ENCODE data around the gene CYP2C8. TPM values are rescaled to one million over a fixed set of nuclear protein-coding genes. Genes with fewer than 3 reads are reported as not detected.

Gene CYP2C8
- polyA plus RNA-seq, 1 donor from 2014 or later = 5.1 TPM

GRCh38 chr10:94989192-94989591 is 80.1 kb downstream of the CYP2C8 start:
- no peak for TF ChIP-seq MXI1 (conservative IDR thresholded peaks at IDR 0.05; ENCODE audit: poor library complexity, severe bottlenecking)
- no peak for TF ChIP-seq TAF1 (IDR thresholded peaks at IDR 0.05; ENCODE audit: low read depth)
- TF ChIP-seq, protein P1, sequence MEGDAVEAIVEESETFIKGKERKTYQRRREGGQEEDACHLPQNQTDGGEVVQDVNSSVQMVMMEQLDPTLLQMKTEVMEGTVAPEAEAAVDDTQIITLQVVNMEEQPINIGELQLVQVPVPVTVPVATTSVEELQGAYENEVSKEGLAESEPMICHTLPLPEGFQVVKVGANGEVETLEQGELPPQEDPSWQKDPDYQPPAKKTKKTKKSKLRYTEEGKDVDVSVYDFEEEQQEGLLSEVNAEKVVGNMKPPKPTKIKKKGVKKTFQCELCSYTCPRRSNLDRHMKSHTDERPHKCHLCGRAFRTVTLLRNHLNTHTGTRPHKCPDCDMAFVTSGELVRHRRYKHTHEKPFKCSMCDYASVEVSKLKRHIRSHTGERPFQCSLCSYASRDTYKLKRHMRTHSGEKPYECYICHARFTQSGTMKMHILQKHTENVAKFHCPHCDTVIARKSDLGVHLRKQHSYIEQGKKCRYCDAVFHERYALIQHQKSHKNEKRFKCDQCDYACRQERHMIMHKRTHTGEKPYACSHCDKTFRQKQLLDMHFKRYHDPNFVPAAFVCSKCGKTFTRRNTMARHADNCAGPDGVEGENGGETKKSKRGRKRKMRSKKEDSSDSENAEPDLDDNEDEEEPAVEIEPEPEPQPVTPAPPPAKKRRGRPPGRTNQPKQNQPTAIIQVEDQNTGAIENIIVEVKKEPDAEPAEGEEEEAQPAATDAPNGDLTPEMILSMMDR (IDR thresholded peaks at IDR 0.05; ENCODE audit: poor library complexity, severe bottlenecking) = no peak
- no peak for TF ChIP-seq POLR2AphosphoS5 (IDR thresholded peaks at IDR 0.05)
- no peak for TF ChIP-seq EP300 (conservative IDR thresholded peaks at IDR 0.05; ENCODE audit: poor library complexity, severe bottlenecking)
- TF ChIP-seq, protein P2, sequence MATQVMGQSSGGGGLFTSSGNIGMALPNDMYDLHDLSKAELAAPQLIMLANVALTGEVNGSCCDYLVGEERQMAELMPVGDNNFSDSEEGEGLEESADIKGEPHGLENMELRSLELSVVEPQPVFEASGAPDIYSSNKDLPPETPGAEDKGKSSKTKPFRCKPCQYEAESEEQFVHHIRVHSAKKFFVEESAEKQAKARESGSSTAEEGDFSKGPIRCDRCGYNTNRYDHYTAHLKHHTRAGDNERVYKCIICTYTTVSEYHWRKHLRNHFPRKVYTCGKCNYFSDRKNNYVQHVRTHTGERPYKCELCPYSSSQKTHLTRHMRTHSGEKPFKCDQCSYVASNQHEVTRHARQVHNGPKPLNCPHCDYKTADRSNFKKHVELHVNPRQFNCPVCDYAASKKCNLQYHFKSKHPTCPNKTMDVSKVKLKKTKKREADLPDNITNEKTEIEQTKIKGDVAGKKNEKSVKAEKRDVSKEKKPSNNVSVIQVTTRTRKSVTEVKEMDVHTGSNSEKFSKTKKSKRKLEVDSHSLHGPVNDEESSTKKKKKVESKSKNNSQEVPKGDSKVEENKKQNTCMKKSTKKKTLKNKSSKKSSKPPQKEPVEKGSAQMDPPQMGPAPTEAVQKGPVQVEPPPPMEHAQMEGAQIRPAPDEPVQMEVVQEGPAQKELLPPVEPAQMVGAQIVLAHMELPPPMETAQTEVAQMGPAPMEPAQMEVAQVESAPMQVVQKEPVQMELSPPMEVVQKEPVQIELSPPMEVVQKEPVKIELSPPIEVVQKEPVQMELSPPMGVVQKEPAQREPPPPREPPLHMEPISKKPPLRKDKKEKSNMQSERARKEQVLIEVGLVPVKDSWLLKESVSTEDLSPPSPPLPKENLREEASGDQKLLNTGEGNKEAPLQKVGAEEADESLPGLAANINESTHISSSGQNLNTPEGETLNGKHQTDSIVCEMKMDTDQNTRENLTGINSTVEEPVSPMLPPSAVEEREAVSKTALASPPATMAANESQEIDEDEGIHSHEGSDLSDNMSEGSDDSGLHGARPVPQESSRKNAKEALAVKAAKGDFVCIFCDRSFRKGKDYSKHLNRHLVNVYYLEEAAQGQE (IDR thresholded peaks at IDR 0.05; ENCODE audit: borderline replicate concordance) = no peak
- no peak for TF ChIP-seq RAD21 (conservative IDR thresholded peaks at IDR 0.05)
- TF ChIP-seq SMC3 (conservative IDR thresholded peaks at IDR 0.05; ENCODE audit: poor library complexity) = no peak
- no peak for TF ChIP-seq EZH2 (IDR thresholded peaks at IDR 0.05; ENCODE audit: borderline replicate concordance, insufficient read depth, low read length, poor library complexity, severe bottlenecking)
- H3K4me3 ChIP-seq (ENCODE audit: low read length) = no peak overlapping the region

More at GRCh38 chr10:94989192-94989591, 80.1 kb downstream of the CYP2C8 start:
- Histone ChIP-seq H3K9me3 (ENCODE audit: low read length) (no peaks in the 10 kb centered on the region), H4K20me1 (ENCODE audit: insufficient read depth) (no peaks in the 10 kb centered on the region), H3K9ac (ENCODE audit: low read length) (no peak overlapping the region), H3K27me3 (ENCODE audit: insufficient read depth, low read depth, low read length) (no peaks in the 10 kb centered on the region), H3K36me3 (ENCODE audit: insufficient read depth, low read length) (no peaks in the 10 kb centered on the region), H3K27ac (ENCODE audit: low read length) (no peak overlapping the region), H3K4me2 (ENCODE audit: low read length) (no peak overlapping the region), H3K79me2 (replicated peaks; ENCODE audit: insufficient read depth, low read length) (no peaks in the 10 kb centered on the region), H2AFZ (ENCODE audit: low read depth, low read length) (no peak overlapping the region), H3K9me2 (ENCODE audit: insufficient read depth, low read length) (no peaks in the 10 kb centered on the region), H3F3A (ENCODE audit: insufficient read depth, low read length, poor library complexity, severe bottlenecking) (no peaks in the 10 kb centered on the region)

Small RNAs within 50 kb of the gene (small RNA-seq; reads per million reads assigned to genes)
- 0 reads per million in 3 experiments for gene CYP2C60P

Other genes with a start within 250 kb of the CYP2C8 start
- gene CYP2C9, start 130.8 kb downstream of the CYP2C8 start, polyA plus RNA-seq = not detected in 2 replicates
- not detected in 2 replicates for gene ACSM6, start 124.7 kb upstream of the CYP2C8 start, polyA plus RNA-seq
- gene PDLIM1, start 221.5 kb upstream of the CYP2C8 start, polyA plus RNA-seq = 1.0 and 1.5 TPM in 2 replicates